Left hindlimb (tissue), 1 donor: Measurements from ENCODE around the gene GSN.
A peak's percentile ranks its signal among the peaks of the same experiment; 100 is the strongest.

Experiments used
- DNase-seq: peaks from one replicate; pipeline ENCODE4 v3.0.0-alpha.2; 2018

Gene GSN

DNA sequence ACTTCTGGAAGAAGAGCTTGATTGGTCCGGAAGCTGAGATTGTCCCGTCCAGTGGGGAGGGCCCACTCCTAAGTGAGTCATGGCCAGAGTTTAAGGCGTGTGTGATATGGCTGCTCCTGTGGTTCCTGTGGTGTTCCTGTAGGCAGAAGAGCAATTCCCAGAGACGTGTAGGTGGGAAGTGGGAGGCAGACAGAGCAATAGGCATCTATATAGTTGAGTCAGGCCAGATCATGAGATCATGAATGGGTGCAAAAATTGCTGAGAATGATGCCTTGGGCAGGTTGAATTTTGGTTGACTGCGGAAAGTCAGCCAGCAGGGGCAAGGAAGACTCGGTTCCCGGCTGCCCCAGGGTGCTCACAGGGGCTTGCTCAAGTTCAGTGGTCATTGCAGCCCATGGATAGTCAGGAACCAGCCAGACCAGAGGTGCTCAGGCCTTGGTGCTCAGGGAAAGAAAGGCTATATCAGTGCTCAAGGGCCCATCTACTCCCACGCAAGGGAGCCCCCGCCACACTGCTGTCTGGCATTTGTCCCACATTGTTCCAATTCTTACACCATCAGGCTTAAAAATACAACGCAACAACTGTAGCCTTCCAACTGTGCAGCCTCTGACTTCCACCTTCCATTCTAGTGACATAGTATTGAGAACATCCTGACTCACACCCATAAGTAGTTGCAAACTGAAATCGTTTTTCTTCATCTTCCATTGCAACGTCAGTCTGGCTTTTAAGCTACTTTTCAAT lies 21.0 kb upstream of the GSN start:
- DNase-seq, result no peak

GRCh38 chr9:121249563-121249962 lies 18.4 kb upstream of the GSN start:
- DNase-seq, result no peak

GRCh38 chr9:121252104-121252851 lies 15.7 kb upstream of the GSN start:
- DNase-seq, result no peak

- DNase-seq, result no peak
These were observed 14.8 kb upstream of the GSN start for GRCh38 chr9:121253162-121253561.

DNA sequence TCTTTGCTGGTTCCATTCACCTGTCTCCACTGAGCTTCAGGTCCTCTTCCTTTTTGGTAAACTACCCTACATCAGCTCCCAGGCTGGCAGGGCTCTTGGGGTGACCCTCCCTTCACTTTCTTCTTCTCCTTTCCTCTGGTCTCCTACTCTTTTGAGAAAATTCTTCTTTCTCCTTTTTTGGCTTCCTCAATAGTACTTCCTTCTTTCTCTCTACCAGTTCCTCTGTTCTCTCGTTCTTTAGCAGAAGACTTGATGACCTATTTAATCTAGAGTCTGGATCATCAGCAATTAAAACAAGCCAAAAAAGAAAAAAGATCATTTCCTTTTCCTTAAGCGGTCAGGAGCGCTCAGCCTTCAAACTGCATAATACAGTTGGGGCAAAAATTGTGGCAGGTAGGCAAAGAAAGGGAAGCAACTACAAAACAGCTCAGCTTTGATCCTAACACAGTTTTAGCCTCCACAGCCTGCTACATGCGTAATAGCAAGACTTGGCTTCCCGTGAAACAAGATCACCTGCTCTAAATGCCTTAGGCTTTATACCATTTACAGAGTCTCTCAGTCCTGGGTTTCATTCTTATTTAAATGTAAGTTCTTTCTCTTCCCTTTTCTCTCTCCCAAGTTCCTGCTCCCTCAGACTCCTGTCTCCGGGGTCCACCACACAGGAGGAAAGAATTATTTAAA lies 14.0 kb upstream of the GSN start:
- no peak for DNase-seq

DNA sequence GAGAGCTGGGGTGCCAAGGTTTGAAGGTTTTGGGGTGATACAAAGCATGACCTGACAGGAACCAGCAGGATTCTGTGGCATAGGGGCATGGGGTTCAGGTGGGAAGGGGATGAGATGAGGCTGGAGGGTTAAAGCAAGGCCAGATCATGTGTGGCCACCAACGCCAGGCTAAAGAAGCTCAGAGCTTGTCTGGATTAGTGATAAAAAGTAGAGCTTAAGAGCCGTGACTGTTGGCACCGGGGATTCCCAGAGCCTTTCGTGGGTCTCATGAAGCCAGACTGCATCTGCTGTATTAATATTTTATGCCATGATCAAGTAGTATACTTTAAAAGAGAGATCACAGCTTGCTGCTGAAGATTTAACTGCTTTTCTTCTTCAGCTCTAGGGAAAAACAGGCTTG lies 8.5 kb upstream of the GSN start:
- no peak for DNase-seq

DNA sequence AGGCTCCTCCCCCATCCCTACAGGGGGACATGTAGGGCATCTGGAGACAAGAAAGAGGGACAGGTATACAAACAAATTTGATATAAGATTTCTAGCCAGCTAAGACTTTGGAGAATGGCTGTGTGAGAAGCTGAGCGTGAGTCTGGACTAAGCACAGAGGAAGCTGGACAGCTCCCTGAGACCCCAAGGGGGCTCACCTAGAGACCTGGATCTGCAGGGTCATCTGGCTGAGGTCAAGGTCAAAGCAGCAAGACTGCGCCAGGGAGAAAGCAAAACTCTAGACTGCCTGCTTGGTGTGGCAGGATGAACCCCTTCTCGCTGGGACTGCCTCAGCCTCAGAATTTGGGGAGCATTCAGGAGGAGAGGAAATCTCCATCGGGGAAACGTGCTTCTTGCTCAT lies 8.0 kb upstream of the GSN start:
- no peak for DNase-seq

GRCh38 chr9:121260457-121261106 lies 7.4 kb upstream of the GSN start:
- DNase-seq, result no peak

- peak; percentile 75 for DNase-seq
These were observed 6.9 kb upstream of the GSN start for GRCh38 chr9:121261107-121261460.

DNA sequence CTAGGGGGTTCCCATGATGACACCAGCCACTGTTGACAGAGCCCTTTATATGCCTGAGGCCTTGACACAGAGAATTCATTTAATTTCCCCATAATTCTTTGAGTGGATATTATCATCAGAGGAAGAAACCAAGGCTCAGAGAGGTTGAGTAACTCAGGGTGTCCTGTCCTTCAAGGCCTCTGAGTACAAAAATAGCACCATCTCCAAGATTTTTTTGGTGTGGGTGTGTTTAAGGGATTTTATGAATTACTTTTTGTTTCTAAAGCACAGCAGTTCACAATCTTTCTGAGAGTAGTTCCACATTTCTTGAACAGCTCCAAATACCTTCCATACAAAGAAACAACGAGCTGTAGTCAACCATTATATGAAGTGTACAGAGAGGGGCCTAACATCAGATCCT lies 6.2 kb upstream of the GSN start:
- DNase-seq, result no peak

- no peak for DNase-seq
These were observed 5.5 kb upstream of the GSN start for GRCh38 chr9:121262423-121262822.

- DNase-seq, result no peak
These were observed 5.0 kb upstream of the GSN start for GRCh38 chr9:121262953-121263352.

- no peak for DNase-seq
These were observed 1.6 kb upstream of the GSN start for GRCh38 chr9:121266356-121266755.

GRCh38 chr9:121266906-121267650 lies 884 bp upstream of the GSN start:
- DNase-seq, result no peak

GRCh38 chr9:121268598-121268850 lies 562 bp downstream of the GSN start:
- no peak for DNase-seq

DNA sequence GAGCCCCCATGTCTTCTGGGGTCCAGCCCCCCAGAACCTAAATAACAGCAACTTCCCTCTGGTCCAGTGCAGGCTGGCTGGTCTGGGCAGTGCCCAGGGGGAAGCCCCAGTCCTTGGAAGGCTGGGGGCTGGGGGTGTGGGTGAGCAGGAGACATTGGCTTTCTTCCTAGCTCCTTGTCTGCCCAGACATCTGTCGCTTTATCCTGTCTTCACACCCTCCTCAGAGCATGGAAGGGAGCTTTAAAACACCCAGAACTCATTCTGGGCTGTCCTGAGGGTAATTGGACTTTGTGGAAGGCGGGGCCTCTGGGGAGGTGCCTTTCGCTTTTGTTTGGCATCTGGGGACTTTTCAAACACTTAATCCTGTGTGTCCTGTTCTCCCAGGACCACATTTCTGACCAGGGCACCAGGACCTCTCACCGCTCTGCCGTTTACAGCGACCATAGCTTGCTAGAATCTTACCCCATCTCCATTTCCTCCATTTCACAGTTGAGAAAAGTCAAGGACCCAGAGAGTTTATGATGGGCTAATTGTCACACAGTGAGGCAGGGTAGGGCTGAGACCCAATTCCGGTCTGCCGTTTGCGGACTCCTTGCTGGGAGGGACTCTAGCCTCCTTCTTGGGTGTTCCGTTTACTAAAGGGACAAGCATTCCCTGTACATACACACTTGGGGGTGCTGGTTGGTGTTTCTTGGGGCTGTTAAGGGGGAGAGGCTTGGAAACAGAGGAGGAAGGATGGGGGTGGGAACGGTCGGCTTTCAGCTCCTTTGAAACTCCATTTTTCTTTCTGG lies 1.1 kb downstream of the GSN start:
- no peak for DNase-seq

DNA sequence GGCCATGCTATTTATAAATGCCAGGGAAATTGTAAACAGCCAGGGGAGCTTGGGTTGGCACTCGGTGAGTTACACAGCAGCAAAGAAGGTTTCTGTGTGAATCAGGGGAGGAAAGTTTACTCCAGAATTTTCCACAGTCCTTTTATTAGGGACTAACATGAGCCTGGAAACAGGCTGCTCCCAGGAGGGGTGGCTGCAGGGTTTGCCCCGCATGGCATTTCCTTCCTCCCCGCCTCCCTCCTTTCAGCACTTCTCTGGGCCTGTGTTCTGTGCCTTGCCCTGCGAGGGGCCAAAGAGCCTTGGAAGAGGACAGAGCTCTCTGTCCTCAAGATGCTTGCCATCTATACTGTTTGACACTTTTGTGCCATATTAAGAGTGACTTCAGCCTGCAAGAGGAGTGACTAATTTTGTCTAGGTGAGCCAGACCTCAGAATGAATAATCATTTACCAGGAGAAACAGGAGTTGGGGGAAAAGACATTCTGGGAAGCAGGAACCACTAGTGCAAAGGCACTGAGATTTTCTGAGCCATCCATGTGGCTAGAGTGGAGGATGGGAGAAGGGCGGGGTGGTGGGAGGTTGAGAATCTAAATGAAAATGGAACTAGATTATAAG lies 1.8 kb downstream of the GSN start:
- no peak for DNase-seq

- DNase-seq, result peak; percentile 87
These were observed 3.7 kb downstream of the GSN start for GRCh38 chr9:121271368-121272341.

GRCh38 chr9:121272401-121272948 lies 4.5 kb downstream of the GSN start:
- DNase-seq, result no peak

DNA sequence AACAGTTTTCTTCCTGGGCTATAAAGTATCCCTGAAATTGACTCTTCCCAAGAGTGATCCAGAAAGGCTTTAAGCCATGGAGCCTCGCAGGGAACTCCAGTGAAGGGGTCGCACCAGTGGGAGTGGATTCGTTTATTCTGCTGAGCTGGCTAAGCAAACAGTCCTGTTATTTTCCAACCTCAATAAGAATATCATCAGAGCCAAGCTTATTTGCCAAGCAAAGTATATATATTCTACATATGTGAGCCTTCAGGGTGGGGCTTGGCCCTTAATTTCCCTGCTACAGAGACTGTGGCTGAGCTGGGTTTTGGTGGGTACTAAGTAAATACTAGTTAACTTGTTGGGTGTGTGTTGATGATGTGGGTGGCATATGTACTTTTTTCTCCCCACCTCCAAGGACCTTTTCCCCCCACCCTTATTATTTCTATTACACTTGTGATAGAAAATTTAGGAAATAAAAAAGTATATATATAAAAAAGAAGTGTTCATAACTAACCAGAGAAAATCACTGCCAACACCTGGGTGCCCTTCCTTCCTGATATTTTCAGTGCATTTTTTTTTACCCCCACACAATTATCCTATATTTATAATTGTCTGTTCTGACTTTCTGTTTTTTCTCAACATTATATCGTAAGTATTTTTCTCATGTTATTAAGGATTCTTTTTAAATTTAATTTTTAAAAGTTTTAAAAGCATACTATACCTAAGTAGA lies 5.3 kb downstream of the GSN start:
- peak; percentile 64 for DNase-seq
